GM23338 (cell line): Measurements from ENCODE around the gene WDR37. TPM values are rescaled to one million over a fixed set of nuclear protein-coding genes. Genes with fewer than 3 reads are reported as not detected.

Experiments used
- ATAC-seq: fragments of 200-7000 bp; cut with Tn5 transposase; 3 replicates; pipeline ENCODE4 v1.9.1; 2020
- DNase-seq: peaks from one replicate; pipeline ENCODE4 v3.0.0-alpha.2; 2015; ENCODE audit warnings: low spot score
- H2AFZ ChIP-seq: fragments of 200-600 bp; sonication (generic); 2 replicates; pipeline ENCODE4 v1.8.0; 2016; ENCODE audit warnings: antibody characterized with exemption, mild to moderate bottlenecking, moderate library complexity
- H3F3A ChIP-seq: fragments of 200-600 bp; sonication (generic); replicated peaks from 2 replicates; pipeline ENCODE4 v1.8.0; 2017; ENCODE audit warnings: antibody characterized with exemption, mixed run types, low read depth
- H3K27ac ChIP-seq: fragments of 200-600 bp; sonication (generic); 2 replicates; pipeline ENCODE4 v1.6.1; 2016; ENCODE audit warnings: low read depth
- H3K27me3 ChIP-seq: fragments of 200-600 bp; sonication (generic); 2 replicates; pipeline ENCODE4 v1.8.0; 2016; ENCODE audit warnings: mild to moderate bottlenecking, mixed run types, moderate library complexity; ENCODE audit not compliant: insufficient read depth
- H3K36me3 ChIP-seq: fragments of 200-600 bp; sonication (generic); 2 replicates; pipeline ENCODE4 v1.8.0; 2016; ENCODE audit warnings: mild to moderate bottlenecking; ENCODE audit not compliant: insufficient read depth
- H3K4me1 ChIP-seq: fragments of 200-600 bp; sonication (generic); 2 replicates; pipeline ENCODE4 v1.8.0; 2016; ENCODE audit warnings: mild to moderate bottlenecking, moderate library complexity; ENCODE audit not compliant: insufficient read depth
- H3K4me2 ChIP-seq: fragments of 200-600 bp; sonication (generic); 2 replicates; pipeline ENCODE4 v1.7.1; 2017; ENCODE audit warnings: mixed run types
- H3K4me3 ChIP-seq: fragments of 200-600 bp; sonication (generic); 2 replicates; pipeline ENCODE4 v1.6.1; 2016; ENCODE audit warnings: mixed run types
- H3K79me2 ChIP-seq: fragments of 200-600 bp; sonication (generic); replicated peaks from 2 replicates; pipeline ENCODE4 v1.8.0; 2017; ENCODE audit warnings: mild to moderate bottlenecking; ENCODE audit not compliant: insufficient read depth
- H3K9me2 ChIP-seq: fragments of 200-600 bp; sonication (generic); 2 replicates; pipeline ENCODE4 v1.8.0; 2017; ENCODE audit not compliant: insufficient read depth
- H4K20me1 ChIP-seq: fragments of 200-600 bp; sonication (generic); replicated peaks from 2 replicates; pipeline ENCODE4 v1.8.0; 2017; ENCODE audit warnings: mild to moderate bottlenecking; ENCODE audit not compliant: insufficient read depth
- H3K27ac Mint-ChIP-seq: 2 replicates; pipeline ENCODE4 v1.8.0; 2020; ENCODE audit warnings: inconsistent platforms, mild to moderate bottlenecking, moderate library complexity, mixed read lengths
- H3K27me3 Mint-ChIP-seq: 3 replicates; pipeline ENCODE4 v1.8.0; 2022; ENCODE audit warnings: low read depth, mild to moderate bottlenecking, moderate library complexity, mixed read lengths, inconsistent platforms; ENCODE audit not compliant: insufficient read depth, poor library complexity
- H3K36me3 Mint-ChIP-seq: 3 replicates; pipeline ENCODE4 v1.8.0; 2021; ENCODE audit warnings: low read depth, mild to moderate bottlenecking, inconsistent platforms, moderate library complexity, mixed read lengths
- H3K4me1 Mint-ChIP-seq: 3 replicates; pipeline ENCODE4 v1.8.0; 2020; ENCODE audit warnings: mild to moderate bottlenecking, inconsistent platforms, mixed read lengths
- H3K4me3 Mint-ChIP-seq: 3 replicates; pipeline ENCODE4 v1.8.0; 2021; ENCODE audit warnings: moderate library complexity, mild to moderate bottlenecking, inconsistent platforms, mixed read lengths
- H3K9me3 Mint-ChIP-seq: 3 replicates; pipeline ENCODE4 v1.8.0; 2020; ENCODE audit warnings: moderate library complexity, mild to moderate bottlenecking, inconsistent platforms, mixed read lengths
- EZH2phosphoT487 ChIP-seq: fragments of 200-600 bp; sonication (generic); IDR thresholded peaks from one replicate; pipeline ENCODE4 v1.8.1; 2018; ENCODE audit warnings: antibody characterized with exemption; ENCODE audit not compliant: unreplicated experiment
- POLR2AphosphoS5 ChIP-seq: IDR thresholded peaks from 2 replicates; pipeline ENCODE4 v1.6.1; 2016; ENCODE audit warnings: antibody characterized with exemption, low read depth
- polyA plus RNA-seq: library from polyadenylated mRNA; unstranded; fragments of >200 nt; fragmentation: Nextera tagmentation; extraction: Ambion mirVana; gene quantifications from 2 replicates; pipeline ENCODE4 v1.2.1, GENCODE V29; 2016
- total RNA-seq: library from RNA; depleted of rRNA; stranded (reverse); fragments of >200 nt; shearing (Covaris generic); gene quantifications from 2 replicates; pipeline ENCODE4 v1.2.3, GENCODE V29; 2014
- TF ChIP-seq, protein P1 (sequence below): fragments of 250-450 bp; sonication (Bioruptor Pico); IDR thresholded peaks from 2 replicates; pipeline ENCODE4 v1.5.0; 2020; ENCODE audit warnings: mild to moderate bottlenecking, moderate library complexity
- TF ChIP-seq, protein P2 (sequence below): IDR thresholded peaks from 2 replicates; pipeline ENCODE4 v1.6.1; 2016; ENCODE audit warnings: antibody characterized with exemption

WDR37 gene
- total and polyA plus RNA-seq, 2 experiments from 2014 or later: 6.0 to 10.2 TPM

DNA sequence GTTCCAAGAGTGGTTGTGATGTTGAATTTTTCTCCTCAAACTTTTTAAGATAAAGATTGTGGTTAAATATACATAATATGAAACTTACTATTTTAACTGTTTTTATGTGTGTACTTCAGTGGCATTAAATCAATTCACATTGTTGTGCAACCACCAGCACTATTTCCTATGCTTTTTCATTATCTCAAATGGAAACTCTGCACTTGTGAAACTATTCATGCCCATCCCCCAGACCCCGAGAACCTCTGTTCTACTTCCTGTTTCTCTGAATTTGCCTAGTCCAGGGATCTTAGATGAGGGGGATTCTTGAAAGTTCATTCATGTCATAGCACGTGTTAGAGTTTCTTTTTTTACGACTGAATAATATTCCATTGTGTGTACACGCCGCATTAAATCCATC, 67.0 kb downstream of the WDR37 start (continued):
- TF ChIP-seq, protein P1, sequence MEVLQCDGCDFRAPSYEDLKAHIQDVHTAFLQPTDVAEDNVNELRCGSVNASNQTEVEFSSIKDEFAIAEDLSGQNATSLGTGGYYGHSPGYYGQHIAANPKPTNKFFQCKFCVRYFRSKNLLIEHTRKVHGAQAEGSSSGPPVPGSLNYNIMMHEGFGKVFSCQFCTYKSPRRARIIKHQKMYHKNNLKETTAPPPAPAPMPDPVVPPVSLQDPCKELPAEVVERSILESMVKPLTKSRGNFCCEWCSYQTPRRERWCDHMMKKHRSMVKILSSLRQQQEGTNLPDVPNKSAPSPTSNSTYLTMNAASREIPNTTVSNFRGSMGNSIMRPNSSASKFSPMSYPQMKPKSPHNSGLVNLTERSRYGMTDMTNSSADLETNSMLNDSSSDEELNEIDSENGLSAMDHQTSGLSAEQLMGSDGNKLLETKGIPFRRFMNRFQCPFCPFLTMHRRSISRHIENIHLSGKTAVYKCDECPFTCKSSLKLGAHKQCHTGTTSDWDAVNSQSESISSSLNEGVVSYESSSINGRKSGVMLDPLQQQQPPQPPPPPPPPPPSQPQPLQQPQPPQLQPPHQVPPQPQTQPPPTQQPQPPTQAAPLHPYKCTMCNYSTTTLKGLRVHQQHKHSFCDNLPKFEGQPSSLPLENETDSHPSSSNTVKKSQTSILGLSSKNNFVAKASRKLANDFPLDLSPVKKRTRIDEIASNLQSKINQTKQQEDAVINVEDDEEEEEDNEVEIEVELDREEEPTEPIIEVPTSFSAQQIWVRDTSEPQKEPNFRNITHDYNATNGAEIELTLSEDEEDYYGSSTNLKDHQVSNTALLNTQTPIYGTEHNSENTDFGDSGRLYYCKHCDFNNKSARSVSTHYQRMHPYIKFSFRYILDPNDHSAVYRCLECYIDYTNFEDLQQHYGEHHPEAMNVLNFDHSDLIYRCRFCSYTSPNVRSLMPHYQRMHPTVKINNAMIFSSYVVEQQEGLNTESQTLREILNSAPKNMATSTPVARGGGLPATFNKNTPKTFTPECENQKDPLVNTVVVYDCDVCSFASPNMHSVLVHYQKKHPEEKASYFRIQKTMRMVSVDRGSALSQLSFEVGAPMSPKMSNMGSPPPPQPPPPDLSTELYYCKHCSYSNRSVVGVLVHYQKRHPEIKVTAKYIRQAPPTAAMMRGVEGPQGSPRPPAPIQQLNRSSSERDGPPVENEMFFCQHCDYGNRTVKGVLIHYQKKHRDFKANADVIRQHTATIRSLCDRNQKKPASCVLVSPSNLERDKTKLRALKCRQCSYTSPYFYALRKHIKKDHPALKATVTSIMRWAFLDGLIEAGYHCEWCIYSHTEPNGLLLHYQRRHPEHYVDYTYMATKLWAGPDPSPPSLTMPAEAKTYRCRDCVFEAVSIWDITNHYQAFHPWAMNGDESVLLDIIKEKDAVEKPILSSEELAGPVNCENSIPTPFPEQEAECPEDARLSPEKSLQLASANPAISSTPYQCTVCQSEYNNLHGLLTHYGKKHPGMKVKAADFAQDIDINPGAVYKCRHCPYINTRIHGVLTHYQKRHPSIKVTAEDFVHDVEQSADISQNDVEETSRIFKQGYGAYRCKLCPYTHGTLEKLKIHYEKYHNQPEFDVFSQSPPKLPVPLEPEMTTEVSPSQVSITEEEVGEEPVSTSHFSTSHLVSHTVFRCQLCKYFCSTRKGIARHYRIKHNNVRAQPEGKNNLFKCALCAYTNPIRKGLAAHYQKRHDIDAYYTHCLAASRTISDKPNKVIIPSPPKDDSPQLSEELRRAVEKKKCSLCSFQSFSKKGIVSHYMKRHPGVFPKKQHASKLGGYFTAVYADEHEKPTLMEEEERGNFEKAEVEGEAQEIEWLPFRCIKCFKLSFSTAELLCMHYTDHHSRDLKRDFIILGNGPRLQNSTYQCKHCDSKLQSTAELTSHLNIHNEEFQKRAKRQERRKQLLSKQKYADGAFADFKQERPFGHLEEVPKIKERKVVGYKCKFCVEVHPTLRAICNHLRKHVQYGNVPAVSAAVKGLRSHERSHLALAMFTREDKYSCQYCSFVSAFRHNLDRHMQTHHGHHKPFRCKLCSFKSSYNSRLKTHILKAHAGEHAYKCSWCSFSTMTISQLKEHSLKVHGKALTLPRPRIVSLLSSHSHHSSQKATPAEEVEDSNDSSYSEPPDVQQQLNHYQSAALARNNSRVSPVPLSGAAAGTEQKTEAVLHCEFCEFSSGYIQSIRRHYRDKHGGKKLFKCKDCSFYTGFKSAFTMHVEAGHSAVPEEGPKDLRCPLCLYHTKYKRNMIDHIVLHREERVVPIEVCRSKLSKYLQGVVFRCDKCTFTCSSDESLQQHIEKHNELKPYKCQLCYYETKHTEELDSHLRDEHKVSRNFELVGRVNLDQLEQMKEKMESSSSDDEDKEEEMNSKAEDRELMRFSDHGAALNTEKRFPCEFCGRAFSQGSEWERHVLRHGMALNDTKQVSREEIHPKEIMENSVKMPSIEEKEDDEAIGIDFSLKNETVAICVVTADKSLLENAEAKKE (CRISPR knock-in tag): no peak

DNA sequence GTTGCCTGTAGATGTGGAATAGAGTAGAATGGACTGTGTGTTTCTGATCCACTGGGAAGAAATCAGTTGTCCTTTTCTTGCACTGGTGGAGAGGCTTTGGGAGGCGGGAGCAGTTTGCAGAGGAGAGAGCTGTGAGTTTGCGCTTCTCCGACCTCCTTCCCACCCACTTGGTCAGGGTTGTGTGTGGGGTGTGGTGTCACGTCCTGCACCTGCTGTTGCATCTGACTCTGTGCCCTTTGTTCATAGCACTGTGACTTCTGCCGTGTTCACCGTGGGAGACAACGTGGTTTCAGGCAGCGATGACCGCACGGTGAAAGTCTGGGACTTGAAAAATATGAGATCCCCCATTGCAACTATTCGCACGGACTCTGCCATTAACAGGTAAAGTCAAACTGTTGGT, 67.8 kb downstream of the WDR37 start:
- no peaks in the 10 kb centered on the region for H3K9me3 Mint-ChIP-seq
- H3F3A ChIP-seq: no peaks in the 10 kb centered on the region
- no peak overlapping the region for H3K4me3 Mint-ChIP-seq
- H3K4me1 Mint-ChIP-seq: no peaks in the 10 kb centered on the region
- H3K79me2 ChIP-seq: no peaks in the 10 kb centered on the region; the same call in 1 of the 2 replicates
- no peaks in the 10 kb centered on the region for H3K4me1 ChIP-seq
- no peak overlapping the region for H2AFZ ChIP-seq
- no peaks in the 10 kb centered on the region for H3K27me3 Mint-ChIP-seq
- ATAC-seq: no peak
- no peak overlapping the region; the same call in 1 of the 2 replicates for H3K27ac ChIP-seq
- no peak for DNase-seq
- H3K27ac Mint-ChIP-seq: no peak overlapping the region
- H3K4me3 ChIP-seq: no peak overlapping the region
- no peaks in the 10 kb centered on the region; the same call in none of the 2 replicates for H4K20me1 ChIP-seq
- no peak overlapping the region for H3K4me2 ChIP-seq
- H3K36me3 ChIP-seq: peaks cover 3% of the 10 kb centered on the region; the same call in 1 of the 2 replicates
- peaks cover 30% of the 10 kb centered on the region for H3K36me3 Mint-ChIP-seq
- H3K27me3 ChIP-seq: no peaks in the 10 kb centered on the region
- H3K9me2 ChIP-seq: no peaks in the 10 kb centered on the region
- TF ChIP-seq EZH2phosphoT487 (no peak), POLR2AphosphoS5 (no peak)
- TF ChIP-seq, protein P2, sequence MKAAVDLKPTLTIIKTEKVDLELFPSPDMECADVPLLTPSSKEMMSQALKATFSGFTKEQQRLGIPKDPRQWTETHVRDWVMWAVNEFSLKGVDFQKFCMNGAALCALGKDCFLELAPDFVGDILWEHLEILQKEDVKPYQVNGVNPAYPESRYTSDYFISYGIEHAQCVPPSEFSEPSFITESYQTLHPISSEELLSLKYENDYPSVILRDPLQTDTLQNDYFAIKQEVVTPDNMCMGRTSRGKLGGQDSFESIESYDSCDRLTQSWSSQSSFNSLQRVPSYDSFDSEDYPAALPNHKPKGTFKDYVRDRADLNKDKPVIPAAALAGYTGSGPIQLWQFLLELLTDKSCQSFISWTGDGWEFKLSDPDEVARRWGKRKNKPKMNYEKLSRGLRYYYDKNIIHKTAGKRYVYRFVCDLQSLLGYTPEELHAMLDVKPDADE: no peak
